ENCODE results near the gene COL15A1. TPM values are rescaled to one million over a fixed set of nuclear protein-coding genes. Genes with fewer than 3 reads are reported as not detected.

COL15A1 gene
- polyA plus RNA-seq, 1 experiment = 112 TPM

DNA sequence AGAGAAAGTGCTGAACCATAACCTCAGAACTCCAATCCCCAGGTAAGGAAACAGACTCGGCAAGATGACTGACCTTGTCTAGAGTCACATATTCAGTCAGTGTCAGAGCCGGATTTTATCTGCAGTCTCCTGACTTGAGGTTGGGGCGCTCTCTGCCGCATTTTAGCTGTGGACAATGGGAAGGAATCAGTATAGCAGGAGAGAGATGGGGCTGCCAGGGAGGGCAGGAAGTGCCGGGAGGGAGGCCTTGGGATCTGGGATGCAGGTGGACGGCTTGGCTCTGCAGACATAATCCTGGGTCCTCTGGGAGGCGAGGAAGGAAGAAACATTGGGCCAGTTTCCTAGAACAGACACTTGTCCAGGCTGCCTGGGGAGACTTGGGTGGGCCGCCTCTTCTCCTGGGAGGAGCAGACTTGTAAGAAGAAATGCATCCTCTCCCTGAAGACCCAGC, 39.7 kb upstream of the COL15A1 start:
- Histone ChIP-seq H3K4me3 (ENCODE audit: low read depth, low read length) (no peak overlapping the region), H3K27me3 (ENCODE audit: control insufficient read depth, insufficient read depth, low read length) (0 out of 2 replicates have a peak, but pooled peaks cover 1% of the 10 kb centered on the region), H3K36me3 (ENCODE audit: control insufficient read depth, insufficient read depth, low read length) (no peaks in the 10 kb centered on the region)
- ChIA-PET POLR2A (no interaction called here), CTCF (interaction anchor here (1.3 kb wide), 1 partner anchor 15 kb away, joined by 3 read pairs; no protein-coding TSS in a partner anchor)
- TF ChIP-seq, protein P1, sequence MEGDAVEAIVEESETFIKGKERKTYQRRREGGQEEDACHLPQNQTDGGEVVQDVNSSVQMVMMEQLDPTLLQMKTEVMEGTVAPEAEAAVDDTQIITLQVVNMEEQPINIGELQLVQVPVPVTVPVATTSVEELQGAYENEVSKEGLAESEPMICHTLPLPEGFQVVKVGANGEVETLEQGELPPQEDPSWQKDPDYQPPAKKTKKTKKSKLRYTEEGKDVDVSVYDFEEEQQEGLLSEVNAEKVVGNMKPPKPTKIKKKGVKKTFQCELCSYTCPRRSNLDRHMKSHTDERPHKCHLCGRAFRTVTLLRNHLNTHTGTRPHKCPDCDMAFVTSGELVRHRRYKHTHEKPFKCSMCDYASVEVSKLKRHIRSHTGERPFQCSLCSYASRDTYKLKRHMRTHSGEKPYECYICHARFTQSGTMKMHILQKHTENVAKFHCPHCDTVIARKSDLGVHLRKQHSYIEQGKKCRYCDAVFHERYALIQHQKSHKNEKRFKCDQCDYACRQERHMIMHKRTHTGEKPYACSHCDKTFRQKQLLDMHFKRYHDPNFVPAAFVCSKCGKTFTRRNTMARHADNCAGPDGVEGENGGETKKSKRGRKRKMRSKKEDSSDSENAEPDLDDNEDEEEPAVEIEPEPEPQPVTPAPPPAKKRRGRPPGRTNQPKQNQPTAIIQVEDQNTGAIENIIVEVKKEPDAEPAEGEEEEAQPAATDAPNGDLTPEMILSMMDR (IDR thresholded peaks at IDR 0.05; ENCODE audit: insufficient read depth, low read depth, low read length) = no peak
- no peak for DNase-seq (ENCODE audit: low read depth)

DNA sequence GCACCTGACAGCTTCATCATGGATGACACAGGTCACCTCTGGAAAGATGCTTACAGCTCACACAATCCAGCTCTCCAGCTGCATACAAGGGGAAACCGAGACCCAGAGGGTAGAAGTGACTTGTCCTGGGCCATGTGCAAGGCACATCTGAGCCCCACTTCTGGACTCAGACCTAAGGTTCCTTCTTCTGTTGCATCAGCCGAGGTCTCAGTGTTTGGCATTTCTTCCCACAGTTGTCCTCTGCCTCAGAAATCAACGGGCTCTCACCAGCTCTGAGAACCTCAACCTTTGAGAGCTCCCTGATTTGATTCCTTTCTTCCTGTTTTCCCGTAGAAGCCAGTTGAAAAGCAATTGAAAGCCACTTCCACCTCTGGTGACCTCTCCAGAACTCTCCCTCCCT, 38.7 kb upstream of the COL15A1 start:
- TF ChIP-seq, protein P1 (IDR thresholded peaks at IDR 0.05; ENCODE audit: insufficient read depth, low read depth, low read length) = no peak
- DNase-seq (ENCODE audit: low read depth) = no peak
- H3K4me3 ChIP-seq (ENCODE audit: low read depth, low read length) = no peak overlapping the region
- H3K36me3 ChIP-seq (ENCODE audit: control insufficient read depth, insufficient read depth, low read length) = no peaks in the 10 kb centered on the region
- CTCF ChIA-PET = interaction anchor here (1.0 to 1.7 kb wide), 3 partner anchors 13 to 93 kb away, joined by 3 to 4 read pairs (median 4); no protein-coding TSS in a partner anchor
- POLR2A ChIA-PET = no interaction called here
- 0 out of 2 replicates have a peak, but pooled peaks cover 1% of the 10 kb centered on the region for H3K27me3 ChIP-seq (ENCODE audit: control insufficient read depth, insufficient read depth, low read length)

DNA sequence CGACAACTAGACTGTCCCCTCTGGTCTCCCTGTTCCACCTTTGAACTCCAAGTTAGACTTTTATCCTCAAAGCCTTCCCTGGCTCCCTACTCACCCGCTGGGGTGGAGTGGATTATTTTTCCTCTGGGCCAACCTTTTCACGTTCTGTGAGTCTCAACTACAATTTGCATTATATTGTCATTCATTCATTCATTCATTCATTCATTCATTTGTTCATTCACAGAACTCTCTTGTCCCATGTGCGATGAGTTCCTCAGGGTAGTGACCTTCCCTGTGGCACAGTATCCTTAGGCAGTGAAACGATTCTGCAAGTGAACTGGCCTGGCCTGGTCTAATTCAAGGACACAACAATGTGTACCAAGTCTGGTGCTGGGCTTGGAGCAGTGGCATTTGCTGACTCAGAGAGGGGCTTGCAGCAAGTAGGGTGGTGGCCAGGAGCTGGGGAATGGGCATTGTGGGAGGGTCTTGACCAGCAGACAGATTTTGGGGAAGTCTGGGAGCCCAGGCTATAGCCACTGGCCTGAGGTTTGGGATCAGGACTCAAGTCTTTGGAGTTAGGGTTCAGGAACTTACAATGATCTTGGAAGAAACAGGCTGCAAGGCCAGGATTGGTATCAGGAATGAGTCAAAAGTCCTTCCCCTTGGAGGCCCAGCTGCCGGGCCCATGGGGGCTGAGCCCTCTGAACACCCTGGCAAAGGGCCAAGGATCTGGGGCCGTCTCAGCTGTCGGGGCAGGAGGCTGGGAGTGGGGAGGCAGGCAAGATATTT, 37.2 kb upstream of the COL15A1 start:
- Histone ChIP-seq H3K36me3 (ENCODE audit: control insufficient read depth, insufficient read depth, low read length) (no peaks in the 10 kb centered on the region), H3K27me3 (ENCODE audit: control insufficient read depth, insufficient read depth, low read length) (0 out of 2 replicates have a peak, but pooled peaks cover 1% of the 10 kb centered on the region), H3K4me3 (ENCODE audit: low read depth, low read length) (no peak overlapping the region)
- TF ChIP-seq, protein P1 (IDR thresholded peaks at IDR 0.05; ENCODE audit: insufficient read depth, low read depth, low read length) = no peak
- no peak for DNase-seq (ENCODE audit: low read depth)
- ChIA-PET POLR2A (no interaction called here), CTCF (interaction anchor here (1.0 to 1.7 kb wide), 4 partner anchors 11 to 92 kb away, joined by 3 to 5 read pairs (median 4); no protein-coding TSS in a partner anchor)

DNA sequence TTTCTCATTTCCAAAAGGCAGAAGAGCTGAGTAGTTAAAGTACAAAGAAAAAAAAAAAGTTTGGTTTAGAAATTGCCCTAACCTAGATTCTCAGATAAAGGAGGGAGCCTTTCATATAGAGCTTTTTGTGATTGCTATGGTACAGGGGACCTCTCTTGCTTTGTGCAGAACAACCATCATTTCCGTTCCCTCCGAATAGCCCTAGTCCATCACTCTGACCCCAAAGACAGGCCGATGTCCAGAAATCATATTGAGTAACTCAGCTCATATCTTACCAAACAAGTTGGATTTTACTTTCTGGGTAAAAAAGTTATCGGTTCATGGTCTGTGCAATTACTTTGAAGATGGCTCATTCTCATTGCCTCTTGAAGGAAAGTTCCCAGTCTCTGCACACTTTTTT, 36.7 kb upstream of the COL15A1 start:
- DNase-seq (ENCODE audit: low read depth) = no peak
- 0 out of 2 replicates have a peak, but pooled peaks cover 1% of the 10 kb centered on the region for H3K27me3 ChIP-seq (ENCODE audit: control insufficient read depth, insufficient read depth, low read length)
- H3K4me3 ChIP-seq (ENCODE audit: low read depth, low read length) = no peak overlapping the region
- TF ChIP-seq, protein P1 (IDR thresholded peaks at IDR 0.05; ENCODE audit: insufficient read depth, low read depth, low read length) = no peak
- ChIA-PET POLR2A (no interaction called here), CTCF (no interaction called here)
- H3K36me3 ChIP-seq (ENCODE audit: control insufficient read depth, insufficient read depth, low read length) = no peaks in the 10 kb centered on the region

DNA sequence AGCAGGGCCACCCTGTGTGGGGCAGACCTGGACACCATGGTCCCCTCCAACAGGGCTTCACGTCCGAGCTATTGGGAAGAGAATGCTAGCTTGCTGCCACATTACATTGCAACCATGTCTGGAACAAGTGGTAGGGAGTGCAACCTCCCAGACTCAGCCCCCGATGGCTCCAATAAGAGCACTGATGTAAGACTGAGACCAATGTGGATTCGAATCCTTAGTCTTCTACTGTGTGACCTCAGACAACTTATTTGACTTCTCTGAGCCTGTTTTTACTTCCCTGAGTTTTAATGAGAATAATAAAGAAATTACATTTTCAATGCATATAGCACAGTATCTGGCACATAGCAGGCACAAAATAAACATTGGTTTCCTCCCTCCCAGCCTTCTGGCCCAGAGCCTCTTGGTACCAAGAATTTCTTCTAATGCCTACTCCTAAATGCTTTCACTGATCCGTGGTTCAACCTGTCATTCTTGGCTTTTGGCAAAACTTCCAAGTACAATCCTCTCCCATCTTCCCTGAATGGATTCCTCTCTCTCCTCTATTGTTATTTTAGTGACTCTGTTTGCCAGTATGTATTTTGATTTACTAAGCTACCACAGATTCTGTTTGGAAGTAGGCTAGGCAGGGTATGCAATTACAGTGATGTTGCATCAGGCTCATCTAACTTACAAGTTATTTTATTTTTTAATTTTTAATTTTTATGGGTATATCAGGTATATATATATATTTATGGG, 34.6 kb upstream of the COL15A1 start:
- H3K27me3 ChIP-seq (ENCODE audit: control insufficient read depth, insufficient read depth, low read length) = 0 out of 2 replicates have a peak, but pooled peaks cover 1% of the 10 kb centered on the region
- peak; percentile 71 for DNase-seq (ENCODE audit: low read depth)
- CTCF ChIA-PET = interaction anchor here (0.6 to 1.5 kb wide), 5 partner anchors 8 to 81 kb away, joined by 3 to 4 read pairs (median 3); no protein-coding TSS in a partner anchor
- POLR2A ChIA-PET = no interaction called here
- TF ChIP-seq, protein P1 (IDR thresholded peaks at IDR 0.05; ENCODE audit: insufficient read depth, low read depth, low read length) = no peak
- no peak overlapping the region for H3K4me3 ChIP-seq (ENCODE audit: low read depth, low read length)
- no peaks in the 10 kb centered on the region for H3K36me3 ChIP-seq (ENCODE audit: control insufficient read depth, insufficient read depth, low read length)
